Epithelial cell of esophagus (primary cell): Measurements from ENCODE around the gene B3GNT4.

Experiments
- DNase-seq: peaks from one replicate; pipeline ENCODE4 v3.0.0; 2010; ENCODE audit warnings: low read depth
- H3K4me3 ChIP-seq: 2 replicates; pipeline ENCODE4 v1.5.1; 2011; ENCODE audit warnings: mild to moderate bottlenecking, low read length, control low read depth
- TF ChIP-seq, protein P1 (sequence below): IDR thresholded peaks from 2 replicates; pipeline ENCODE4 v1.5.1; 2011; ENCODE audit warnings: low read depth, mild to moderate bottlenecking, low read length, control low read depth, inconsistent platforms; ENCODE audit not compliant: insufficient read depth; ENCODE audit errors: missing control alignments

Gene B3GNT4

DNA sequence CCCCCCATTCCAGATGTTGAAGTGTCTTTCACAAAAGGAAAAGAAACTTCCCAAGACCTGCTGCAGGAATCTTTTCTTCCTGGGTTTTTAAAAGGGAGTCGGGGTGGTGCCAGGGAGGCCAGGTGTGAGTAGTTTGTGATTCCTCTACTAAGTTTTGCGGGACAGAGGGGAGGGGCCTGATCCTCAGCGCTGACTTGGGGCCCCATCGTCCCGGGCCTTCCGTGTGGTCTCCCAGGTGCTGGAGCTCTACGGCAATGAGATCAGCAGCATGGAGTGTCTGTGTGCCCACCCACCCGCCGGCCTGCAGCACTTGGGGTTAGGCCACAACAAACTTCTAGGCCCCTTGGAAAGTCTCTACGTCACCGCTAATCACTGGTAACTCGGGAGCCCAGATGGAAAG, 16.0 kb upstream of the B3GNT4 start:
- H3K4me3 ChIP-seq: no peak overlapping the region
- TF ChIP-seq, protein P1, sequence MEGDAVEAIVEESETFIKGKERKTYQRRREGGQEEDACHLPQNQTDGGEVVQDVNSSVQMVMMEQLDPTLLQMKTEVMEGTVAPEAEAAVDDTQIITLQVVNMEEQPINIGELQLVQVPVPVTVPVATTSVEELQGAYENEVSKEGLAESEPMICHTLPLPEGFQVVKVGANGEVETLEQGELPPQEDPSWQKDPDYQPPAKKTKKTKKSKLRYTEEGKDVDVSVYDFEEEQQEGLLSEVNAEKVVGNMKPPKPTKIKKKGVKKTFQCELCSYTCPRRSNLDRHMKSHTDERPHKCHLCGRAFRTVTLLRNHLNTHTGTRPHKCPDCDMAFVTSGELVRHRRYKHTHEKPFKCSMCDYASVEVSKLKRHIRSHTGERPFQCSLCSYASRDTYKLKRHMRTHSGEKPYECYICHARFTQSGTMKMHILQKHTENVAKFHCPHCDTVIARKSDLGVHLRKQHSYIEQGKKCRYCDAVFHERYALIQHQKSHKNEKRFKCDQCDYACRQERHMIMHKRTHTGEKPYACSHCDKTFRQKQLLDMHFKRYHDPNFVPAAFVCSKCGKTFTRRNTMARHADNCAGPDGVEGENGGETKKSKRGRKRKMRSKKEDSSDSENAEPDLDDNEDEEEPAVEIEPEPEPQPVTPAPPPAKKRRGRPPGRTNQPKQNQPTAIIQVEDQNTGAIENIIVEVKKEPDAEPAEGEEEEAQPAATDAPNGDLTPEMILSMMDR: no peak
- no peak for DNase-seq

DNA sequence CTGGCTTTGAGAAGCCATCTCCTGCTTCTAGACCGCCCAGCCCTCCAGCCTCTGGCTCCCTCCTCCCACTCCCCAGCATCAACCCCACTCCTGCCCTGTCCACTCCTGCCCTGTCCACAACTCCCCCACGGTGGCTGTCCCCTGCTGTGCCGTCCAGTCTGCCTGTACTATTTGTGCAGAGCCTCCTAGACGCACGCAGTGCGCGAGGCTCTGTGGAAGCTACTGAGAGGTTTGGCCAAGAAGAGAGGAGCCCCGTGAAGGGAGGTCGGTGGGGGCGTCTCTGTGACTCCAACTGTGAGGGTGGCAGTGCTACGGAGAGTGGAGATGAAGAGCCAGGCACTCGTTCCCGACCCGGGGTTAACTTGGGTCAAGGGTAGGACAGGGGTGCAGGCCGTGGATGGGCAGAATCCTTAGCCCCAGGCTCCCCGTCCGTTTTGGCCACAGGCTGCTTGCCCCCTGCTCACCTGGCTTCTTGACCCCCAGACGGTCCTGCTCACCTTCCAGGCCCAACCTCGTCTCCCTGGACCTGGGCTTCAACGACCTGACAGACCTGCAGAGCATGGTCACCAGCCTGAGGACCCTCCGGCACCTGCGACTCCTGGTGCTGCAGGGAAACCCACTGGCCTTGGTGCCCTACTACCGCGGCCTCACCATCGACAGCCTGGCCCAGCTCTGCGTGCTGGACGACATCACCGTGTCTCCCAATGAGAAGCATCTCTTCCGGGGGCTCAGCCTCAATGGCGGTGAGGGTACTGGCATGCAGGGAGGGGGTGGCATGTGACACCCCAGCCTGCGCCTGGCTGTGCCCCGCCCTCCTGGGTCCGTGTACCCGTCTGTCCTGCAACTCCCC, 13.7 kb upstream of the B3GNT4 start:
- no peak for DNase-seq
- TF ChIP-seq, protein P1: no peak
- H3K4me3 ChIP-seq: no peak overlapping the region

DNA sequence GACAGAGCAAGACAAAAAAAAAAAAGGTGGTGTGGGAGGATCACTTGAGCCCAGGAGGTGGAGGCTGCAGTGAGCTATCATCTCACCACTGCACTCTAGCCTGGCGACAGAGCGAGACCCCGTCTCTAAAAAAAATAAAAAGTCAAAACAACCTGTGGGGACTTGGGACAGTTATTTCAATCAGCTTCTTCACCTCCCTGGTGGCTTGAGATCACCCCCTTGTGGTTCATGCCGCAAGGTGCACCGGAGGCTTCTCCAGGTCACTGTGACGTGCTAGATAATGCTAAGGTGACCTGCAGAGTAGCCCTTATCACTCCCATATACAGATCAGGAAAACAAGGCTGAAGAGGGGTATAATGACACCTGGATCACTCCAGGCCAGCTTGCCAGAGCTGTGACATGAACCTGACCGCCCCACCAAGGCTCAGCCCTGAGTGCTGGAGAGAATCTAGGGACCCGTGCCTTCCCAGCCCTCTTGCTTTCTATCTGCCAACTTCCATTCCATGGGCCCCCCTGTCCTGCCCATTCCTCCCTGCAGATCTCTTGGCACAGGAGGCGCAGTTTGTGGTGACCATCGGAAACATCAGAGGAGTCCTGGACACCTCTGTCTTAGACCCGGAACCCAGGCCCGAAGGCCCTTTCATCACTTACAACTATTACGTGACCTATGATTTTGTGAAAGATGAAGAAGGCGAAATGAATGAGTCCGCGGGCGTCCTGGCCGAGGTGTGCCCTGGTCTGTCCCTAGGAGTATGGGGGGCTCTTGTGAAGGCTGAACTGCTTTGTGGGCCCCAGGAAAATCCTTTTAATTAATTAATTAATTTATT, 12.5 kb upstream of the B3GNT4 start:
- TF ChIP-seq, protein P1: peak; percentile 93
- no peak overlapping the region for H3K4me3 ChIP-seq
- peak; percentile 75 for DNase-seq

DNA sequence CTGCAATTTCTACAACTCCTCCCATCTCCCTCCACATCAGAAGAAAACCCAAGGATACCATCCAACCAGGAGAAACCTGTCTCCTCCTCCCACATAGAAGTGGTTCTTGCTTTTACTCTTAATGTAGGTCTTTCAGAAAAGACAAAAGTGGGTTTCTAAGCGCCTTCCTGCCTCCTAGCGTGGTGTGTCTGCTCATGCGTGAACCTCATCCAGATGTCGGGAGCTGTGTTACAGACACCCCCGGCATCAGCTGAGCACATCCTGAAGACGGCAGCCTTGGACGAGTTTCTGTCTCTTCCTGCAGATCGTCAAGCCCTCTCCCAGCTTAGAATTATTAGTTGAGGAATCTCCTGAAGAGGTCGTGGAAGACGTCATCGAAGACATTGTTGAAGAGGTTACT, 11.1 kb upstream of the B3GNT4 start:
- TF ChIP-seq, protein P1: no peak
- no peak for DNase-seq
- H3K4me3 ChIP-seq: no peak overlapping the region

DNA sequence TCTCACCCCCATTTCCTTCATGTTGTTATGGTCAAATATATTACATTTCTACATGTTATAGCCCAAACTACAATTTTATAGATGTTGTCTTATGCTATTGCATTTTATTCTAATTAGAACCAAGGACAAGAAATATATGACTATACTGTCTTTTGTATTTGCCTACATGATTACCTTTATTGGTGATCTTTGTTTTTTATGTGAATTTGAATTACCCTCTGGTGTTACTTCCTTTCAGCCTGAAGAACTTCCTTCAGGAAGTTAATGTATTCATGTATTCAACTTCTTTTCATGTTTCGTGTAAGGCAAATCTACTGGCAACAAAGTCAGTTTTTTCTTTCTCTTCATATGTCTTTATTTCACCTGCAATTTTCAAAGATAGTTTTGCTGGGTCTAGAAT, 8.7 kb upstream of the B3GNT4 start:
- H3K4me3 ChIP-seq: no peak overlapping the region
- no peak for DNase-seq
- TF ChIP-seq, protein P1: no peak

DNA sequence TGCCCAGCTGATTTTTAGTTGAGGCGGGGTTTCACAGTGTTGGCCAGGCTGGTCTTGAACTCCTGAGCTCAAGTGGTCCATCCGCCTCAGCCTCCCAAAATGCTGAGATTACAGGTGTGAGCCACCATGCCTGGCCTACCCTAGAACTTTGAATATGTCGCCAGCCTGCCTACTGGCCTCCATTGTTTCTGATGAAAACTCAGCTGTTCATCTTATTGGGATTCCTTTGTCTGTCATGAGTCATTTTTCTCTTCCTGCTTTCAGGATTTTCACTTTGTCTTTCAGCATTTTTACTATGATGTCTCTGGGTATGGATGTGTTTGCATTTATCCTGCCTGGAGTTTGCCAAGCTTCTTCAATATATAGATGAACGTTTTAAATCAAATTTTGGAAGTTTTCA, 8.1 kb upstream of the B3GNT4 start:
- no peak for DNase-seq
- TF ChIP-seq, protein P1: no peak
- no peak overlapping the region for H3K4me3 ChIP-seq

DNA sequence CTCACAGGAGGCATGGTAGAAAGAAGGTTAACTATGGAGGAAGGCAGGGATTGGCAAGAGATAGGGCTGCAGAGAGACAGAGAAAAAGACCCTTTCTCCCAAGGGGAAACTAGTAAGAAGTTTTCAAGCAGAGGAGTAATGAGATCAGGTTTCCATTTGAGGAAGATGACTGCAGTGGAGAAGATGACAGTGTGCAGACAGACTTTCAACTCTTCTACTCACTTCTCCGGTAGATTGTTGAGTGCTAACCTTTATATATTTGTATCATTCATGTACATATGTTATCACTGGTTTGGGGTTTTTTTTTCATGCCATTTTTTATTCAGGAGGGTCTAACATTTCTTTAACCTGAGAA, 5.9 kb upstream of the B3GNT4 start:
- no peak overlapping the region for H3K4me3 ChIP-seq
- TF ChIP-seq, protein P1: no peak
- no peak for DNase-seq
